ENCODE data around the gene PNPLA7.
A peak's percentile ranks its signal among the peaks of the same experiment; 100 is the strongest.

The PNPLA7 gene

GRCh38 chr9:137482094-137482781 is 68.0 kb downstream of the PNPLA7 start:
- H3K4me3 ChIP-seq (ENCODE audit: low read depth, low read length), result no peak overlapping the region
- H3K9me3 ChIP-seq (ENCODE audit: severe bottlenecking), result no peaks in the 10 kb centered on the region
- H3K27me3 ChIP-seq (ENCODE audit: insufficient read depth, low read depth, severe bottlenecking), result no peaks in the 10 kb centered on the region
- H3K36me3 ChIP-seq, result no peaks in the 10 kb centered on the region
- no peak overlapping the region for H3K27ac ChIP-seq
- DNase-seq, result no peak
- no peak for TF ChIP-seq CTCF (IDR thresholded peaks at IDR 0.05; ENCODE audit: low read depth, low read length)

DNA sequence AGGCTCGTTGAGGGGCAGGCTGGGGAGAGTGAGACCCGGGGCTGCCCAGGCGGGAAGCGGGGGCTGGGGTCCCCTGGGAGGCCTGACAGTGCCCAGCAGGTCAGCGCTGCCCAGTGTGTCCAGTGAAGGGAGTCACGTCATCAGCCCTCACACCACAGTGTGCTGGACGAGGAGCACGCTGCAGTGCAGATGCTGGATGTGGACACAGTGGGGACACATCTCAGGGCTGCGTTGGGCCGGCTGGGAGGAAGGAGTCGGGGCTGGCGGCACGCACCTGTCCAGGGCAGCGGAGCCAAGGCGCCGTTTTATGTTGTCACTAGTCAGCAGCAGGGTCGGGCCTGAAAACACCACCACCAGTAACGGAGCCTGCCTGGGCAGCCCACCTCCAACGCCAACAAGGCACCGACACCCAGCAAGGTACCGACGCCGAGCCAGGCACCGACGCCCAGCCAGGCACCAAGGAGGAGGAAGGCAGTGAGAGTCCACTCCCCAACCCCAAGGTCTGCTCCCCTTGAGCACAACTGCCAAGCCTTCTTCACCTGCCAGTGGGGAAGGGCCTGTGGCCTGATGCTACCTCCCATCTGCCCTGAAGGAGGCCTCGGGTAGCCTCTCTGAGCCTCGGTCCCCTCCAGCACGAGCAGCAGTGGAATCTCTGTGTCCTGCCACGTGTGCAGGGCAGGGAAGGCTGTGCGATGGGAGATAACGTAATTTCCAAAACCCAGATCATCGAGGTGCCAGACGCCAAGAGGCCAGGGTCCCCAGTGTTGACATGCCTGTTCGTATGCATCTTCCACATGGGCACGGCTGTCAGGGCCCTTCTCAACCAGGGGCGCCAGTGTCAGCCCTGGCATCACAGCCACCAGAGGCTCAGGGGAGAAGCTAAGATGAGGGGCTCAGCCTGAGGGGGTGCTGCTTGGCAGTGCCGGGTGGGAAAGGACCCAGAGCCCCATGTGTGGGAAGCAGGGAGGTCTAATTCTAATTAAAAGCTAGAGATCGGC is 69.2 kb downstream of the PNPLA7 start:
- Histone ChIP-seq H3K27ac (no peak overlapping the region), H3K4me3 (ENCODE audit: low read depth, low read length) (no peak overlapping the region)
- DNase-seq, result no peak

DNA sequence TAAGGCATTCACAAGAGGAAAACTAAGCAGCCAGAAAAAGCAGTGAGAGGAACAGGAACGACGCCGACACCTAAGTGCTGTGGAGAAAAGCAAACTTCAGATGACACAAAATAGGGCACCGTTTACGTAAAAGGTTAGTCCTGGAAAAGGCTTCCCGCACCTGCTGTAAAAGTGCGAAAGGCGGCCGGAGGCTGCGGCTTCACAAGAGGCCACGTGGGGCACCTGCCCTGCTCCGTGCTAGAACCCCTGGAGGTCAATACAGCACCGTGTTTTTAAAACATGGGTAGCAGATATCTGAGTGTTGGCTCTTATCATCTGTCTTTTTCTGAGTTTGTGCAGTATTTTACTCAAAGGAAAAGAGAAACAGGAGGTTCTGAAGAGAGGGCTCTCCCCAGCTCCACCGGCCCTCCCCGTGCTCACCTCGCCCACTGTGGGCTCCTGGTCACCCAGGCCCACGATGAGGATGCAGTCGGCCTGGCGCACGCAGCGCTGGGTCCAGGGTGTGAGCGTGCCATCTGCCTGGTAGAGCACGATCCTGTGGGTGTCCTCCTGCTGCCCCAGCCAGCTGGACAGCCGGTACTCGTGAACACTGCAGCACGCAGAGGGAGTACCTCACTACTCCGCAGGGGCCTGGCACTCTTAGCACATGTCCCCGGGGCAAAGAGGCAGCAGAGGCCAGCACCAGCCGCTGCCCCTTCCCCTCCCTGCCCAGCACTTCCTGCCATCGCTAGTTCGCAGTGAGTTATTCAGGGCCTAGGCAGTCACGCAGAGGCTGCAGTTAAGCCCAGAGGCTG is 70.1 kb downstream of the PNPLA7 start:
- TF ChIP-seq CTCF (IDR thresholded peaks at IDR 0.05; ENCODE audit: low read depth, low read length), result no peak
- no peaks in the 10 kb centered on the region for H3K27me3 ChIP-seq (ENCODE audit: insufficient read depth, low read depth, severe bottlenecking)
- H3K36me3 ChIP-seq, result no peaks in the 10 kb centered on the region
- H3K27ac ChIP-seq, result no peak overlapping the region
- DNase-seq, result no peak
- no peak overlapping the region for H3K4me3 ChIP-seq (ENCODE audit: low read depth, low read length)
- H3K9me3 ChIP-seq (ENCODE audit: severe bottlenecking), result peaks cover 7% of the 10 kb centered on the region

More for the DNA sequence above, 69.2 kb downstream of the PNPLA7 start:
- TF ChIP-seq CTCF (IDR thresholded peaks at IDR 0.05; ENCODE audit: low read depth, low read length), result no peak
- Histone ChIP-seq H3K36me3 (no peaks in the 10 kb centered on the region), H3K9me3 (ENCODE audit: severe bottlenecking) (peaks cover 1% of the 10 kb centered on the region), H3K27me3 (ENCODE audit: insufficient read depth, low read depth, severe bottlenecking) (no peaks in the 10 kb centered on the region)

- peak overlapping the region; percentile 10; the same call in 1 of the 2 replicates for H3K27ac ChIP-seq
- H3K9me3 ChIP-seq (ENCODE audit: severe bottlenecking), result peaks cover 7% of the 10 kb centered on the region
- H3K4me3 ChIP-seq (ENCODE audit: low read depth, low read length), result no peak overlapping the region
- no peaks in the 10 kb centered on the region for H3K27me3 ChIP-seq (ENCODE audit: insufficient read depth, low read depth, severe bottlenecking)
- no peak for TF ChIP-seq CTCF (IDR thresholded peaks at IDR 0.05; ENCODE audit: low read depth, low read length)
- no peak for DNase-seq
- H3K36me3 ChIP-seq, result no peaks in the 10 kb centered on the region
These were observed 71.0 kb downstream of the PNPLA7 start for GRCh38 chr9:137478962-137479861.

- Histone ChIP-seq H3K36me3 (no peaks in the 10 kb centered on the region), H3K27ac (peak overlapping the region; percentile 10; the same call in 1 of the 2 replicates), H3K27me3 (ENCODE audit: insufficient read depth, low read depth, severe bottlenecking) (no peaks in the 10 kb centered on the region), H3K4me3 (ENCODE audit: low read depth, low read length) (no peak overlapping the region), H3K9me3 (ENCODE audit: severe bottlenecking) (peaks cover 7% of the 10 kb centered on the region)
- no peak for DNase-seq
- no peak for TF ChIP-seq CTCF (IDR thresholded peaks at IDR 0.05; ENCODE audit: low read depth, low read length)
These were observed 71.6 kb downstream of the PNPLA7 start for GRCh38 chr9:137478613-137478961.
